ENCODE measurements around the gene OTOF. TPM values are rescaled to one million over a fixed set of nuclear protein-coding genes. Genes with fewer than 3 reads are reported as not detected.

OTOF gene
- total and polyA plus RNA-seq, 2 of the 13 experiments (the other 11 are each of a cell fraction or from before 2014, with no cell fraction given) = 0.04 TPM; not detected in 1

GRCh38 chr2:26516246-26516645, 38.3 kb upstream of the OTOF start:
- H3K4me2 ChIP-seq (ENCODE audit: low read depth, low read length) = no peak overlapping the region
- H3K4me1 ChIP-seq (ENCODE audit: insufficient read depth, low read length) = no peaks in the 10 kb centered on the region
- ChIA-PET POLR2A (no interaction called here), CTCF (ENCODE audit: low intra/inter-chr PET ratio, low total read pairs) (no interaction called here)
- no peaks in the 10 kb centered on the region for H4K20me1 ChIP-seq (ENCODE audit: insufficient read depth, low read length)
- FAIRE-seq (no peak), DNase-seq (ENCODE audit: low spot score) (no peak), ATAC-seq (no peak)
- H3K9me3 ChIP-seq (ENCODE audit: low read length) = no peaks in the 10 kb centered on the region
- no peaks in the 10 kb centered on the region for H3K36me3 ChIP-seq (replicated peaks in 1 of 2; ENCODE audit: control insufficient read depth in 1 of 2, insufficient read depth in 2 of 2, low read length in 2 of 2)
- peaks cover 14 to 99% of the 10 kb centered on the region in 2 experiments for H3K27me3 ChIP-seq (ENCODE audit: control insufficient read depth in 1 of 2, insufficient read depth in 2 of 2, low read length in 2 of 2)
- H2AFZ ChIP-seq (ENCODE audit: low read length) = no peak overlapping the region
- no peaks in the 10 kb centered on the region for H3K79me2 ChIP-seq (ENCODE audit: insufficient read depth, low read length)
- no TSS peak for BruUV-seq (replicated peaks)
- in situ Hi-C loops (cut with HindIII; ENCODE audit: extremely low pct_ligation_motif_present, low pct_unique_long_range_greater_than_20kb) (no loop called here), intact Hi-C loops (cut with micrococcal nuclease; ENCODE audit: unreplicated experiment) (no loop called here)
- TF ChIP-seq ZNF672 (CRISPR knock-in tag; IDR thresholded peaks at IDR 0.05) (no peak), SP140L (CRISPR knock-in tag; IDR thresholded peaks at IDR 0.05; ENCODE audit: borderline replicate concordance) (no peak), ZNF674 (CRISPR knock-in tag; IDR thresholded peaks at IDR 0.05; ENCODE audit: low read depth) (no peak), HOXA5 (CRISPR knock-in tag; IDR thresholded peaks at IDR 0.05) (no peak), ARID3A (IDR thresholded peaks at IDR 0.05; ENCODE audit: low read depth, low read length) (no peak), ZNF589 (CRISPR knock-in tag; conservative IDR thresholded peaks at IDR 0.05) (no peak), KLF15 (CRISPR knock-in tag; IDR thresholded peaks at IDR 0.05; ENCODE audit: borderline replicate concordance) (no peak), ZNF543 (CRISPR knock-in tag; IDR thresholded peaks at IDR 0.05) (no peak), TFAP4 (IDR thresholded peaks at IDR 0.05; ENCODE audit: borderline replicate concordance, low read depth) (no peak), ZNF260 (CRISPR knock-in tag; IDR thresholded peaks at IDR 0.05; ENCODE audit: borderline replicate concordance, low read depth) (no peak), ELF4 (CRISPR knock-in tag; IDR thresholded peaks at IDR 0.05; ENCODE audit: borderline replicate concordance) (no peak), SKIL (CRISPR knock-in tag; IDR thresholded peaks at IDR 0.05; ENCODE audit: borderline replicate concordance) (no peak)
- TF ChIP-seq, protein P1, sequence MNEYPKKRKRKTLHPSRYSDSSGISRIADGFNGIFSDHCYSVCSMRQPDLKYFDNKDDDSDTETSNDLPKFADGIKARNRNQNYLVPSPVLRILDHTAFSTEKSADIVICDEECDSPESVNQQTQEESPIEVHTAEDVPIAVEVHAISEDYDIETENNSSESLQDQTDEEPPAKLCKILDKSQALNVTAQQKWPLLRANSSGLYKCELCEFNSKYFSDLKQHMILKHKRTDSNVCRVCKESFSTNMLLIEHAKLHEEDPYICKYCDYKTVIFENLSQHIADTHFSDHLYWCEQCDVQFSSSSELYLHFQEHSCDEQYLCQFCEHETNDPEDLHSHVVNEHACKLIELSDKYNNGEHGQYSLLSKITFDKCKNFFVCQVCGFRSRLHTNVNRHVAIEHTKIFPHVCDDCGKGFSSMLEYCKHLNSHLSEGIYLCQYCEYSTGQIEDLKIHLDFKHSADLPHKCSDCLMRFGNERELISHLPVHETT (CRISPR knock-in tag; conservative IDR thresholded peaks at IDR 0.05) = no peak
- 32% methylated on average over 6 of the region's 10 CpGs for WGBS (ENCODE audit: low lambda C conversion rate)
- H3K9ac ChIP-seq (ENCODE audit: insufficient read depth, low read depth, low read length) = no peak overlapping the region
- H3K4me3 ChIP-seq (replicated peaks in 1 of 3; ENCODE audit: insufficient read depth in 1 of 3, low read depth in 2 of 3, low read length in 3 of 3) = no peak overlapping the region
- H3K27ac ChIP-seq (ENCODE audit: extremely low read length, insufficient read depth, low read length) = no peak overlapping the region

Measured in HepG2 (cell line).